HG03196 (cell line): ENCODE data around the gene TSC2.
"Not testable (repeated sequence)": the region's sequence is repeated elsewhere in the genome, so short reads cannot be mapped to it uniquely, and the experiment has no call there.

Experiments used
- ATAC-seq: cut with Tn5 transposase; IDR thresholded peaks from one replicate; pipeline ENCODE4 v1.9.1; 2021; ENCODE audit not compliant: unreplicated experiment

The TSC2 gene

GRCh38 chr16:2117960-2118722, 70.4 kb downstream of the TSC2 start:
- not testable (repeated sequence) for ATAC-seq

DNA sequence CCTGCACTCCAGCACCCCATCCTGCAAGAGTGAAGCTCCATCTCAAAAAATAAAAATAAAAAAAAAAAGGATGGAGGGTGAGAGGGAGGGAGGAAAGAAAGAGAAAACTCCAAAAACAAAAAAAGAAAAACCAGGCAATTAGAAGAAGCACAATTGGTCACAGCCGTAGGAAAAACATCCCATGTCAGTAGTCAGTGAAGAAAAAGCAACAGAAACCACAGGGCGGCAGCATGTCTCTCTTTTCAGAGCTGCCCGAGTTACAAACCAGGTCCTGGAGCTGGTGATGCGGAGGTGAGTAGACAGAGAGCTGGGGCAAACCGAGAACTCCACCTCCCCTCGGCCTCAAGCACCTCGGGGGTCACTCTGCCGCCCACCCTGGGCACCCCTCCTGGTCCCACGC, 73.5 kb downstream of the TSC2 start:
- not testable (repeated sequence) for ATAC-seq

GRCh38 chr16:2121853-2122252, 74.1 kb downstream of the TSC2 start:
- no peak for ATAC-seq

DNA sequence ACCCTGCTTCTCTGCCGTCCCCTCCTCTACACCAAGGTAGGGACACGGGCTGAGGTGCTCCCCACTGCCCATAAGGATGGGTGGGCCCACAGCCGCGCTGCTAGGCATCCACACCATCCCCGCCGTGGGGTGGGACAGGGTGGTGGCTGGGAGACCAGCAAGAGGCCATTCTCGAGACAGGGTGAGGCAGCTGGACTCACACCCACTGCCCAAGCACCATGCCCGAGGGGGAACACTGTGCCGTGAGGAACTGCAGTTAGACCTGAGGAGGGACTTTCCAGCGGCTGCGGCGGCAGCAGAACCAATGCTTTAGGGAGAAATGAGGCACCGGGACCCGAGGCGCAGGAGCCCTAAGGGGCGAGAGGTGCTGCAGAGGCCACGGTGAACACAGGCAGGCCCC, 74.6 kb downstream of the TSC2 start:
- no peak for ATAC-seq

DNA sequence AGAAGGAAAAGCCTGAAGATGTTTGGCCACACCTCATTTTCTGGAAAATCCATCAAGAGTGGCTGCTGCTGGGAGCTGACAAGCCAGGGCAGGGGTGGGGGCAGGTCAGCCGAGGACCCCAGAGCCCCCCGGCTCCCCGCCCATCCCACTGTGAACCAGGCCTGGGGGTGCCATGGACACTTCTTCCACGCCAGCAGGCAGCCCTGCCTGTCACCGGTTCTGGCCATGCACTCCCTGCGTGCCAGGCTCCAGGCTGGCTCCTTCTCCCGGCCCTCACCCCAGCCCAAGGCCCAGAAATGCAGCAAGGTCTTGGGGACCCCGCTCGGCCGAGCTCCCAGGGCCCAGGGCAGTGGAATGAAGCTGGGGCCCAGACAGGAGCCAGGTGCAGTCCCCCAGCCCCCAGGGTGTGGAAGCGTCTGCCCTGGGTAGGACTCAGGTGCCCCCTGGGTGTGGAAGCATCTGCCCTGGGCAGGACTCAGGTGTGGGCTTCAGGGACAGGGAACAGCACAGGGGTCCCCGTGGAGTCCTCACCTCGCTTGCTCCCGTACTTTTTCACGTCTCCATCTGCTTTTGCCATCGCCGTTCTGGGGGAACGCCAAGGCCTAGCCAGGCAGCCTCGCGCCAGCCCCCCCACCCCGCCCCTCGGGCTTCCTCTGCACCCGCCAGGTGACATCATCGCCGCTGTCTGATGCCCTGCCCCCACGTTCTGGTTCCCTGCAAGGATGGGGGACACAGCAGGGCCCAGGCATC, 75.3 kb downstream of the TSC2 start:
- ATAC-seq, result not testable (repeated sequence)

- ATAC-seq, result not testable (repeated sequence)
Observed at GRCh38 chr16:2123706-2124376, 76.1 kb downstream of the TSC2 start.

DNA sequence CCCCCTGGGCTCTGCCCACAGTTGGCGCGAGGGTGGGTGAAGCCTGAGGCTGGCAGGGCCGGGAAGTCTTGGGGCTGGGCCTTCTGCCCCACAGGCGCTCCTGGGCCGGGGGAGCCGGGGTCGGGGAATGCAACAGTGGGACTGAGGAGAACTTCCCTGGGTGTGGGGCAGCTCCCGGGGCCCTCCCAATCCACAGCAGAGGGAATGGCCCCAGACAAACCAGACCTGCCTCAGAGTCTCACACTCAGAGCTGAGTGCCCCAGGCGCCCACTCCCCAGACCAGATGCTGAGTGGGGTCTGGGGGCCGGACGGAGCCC, 76.5 kb downstream of the TSC2 start:
- ATAC-seq, result not testable (repeated sequence)

- not testable (repeated sequence) for ATAC-seq
Observed at GRCh38 chr16:2124694-2125444, 77.1 kb downstream of the TSC2 start.

- not testable (repeated sequence) for ATAC-seq
Observed at GRCh38 chr16:2125609-2126008, 77.8 kb downstream of the TSC2 start.

- not testable (repeated sequence) for ATAC-seq
Observed at GRCh38 chr16:2126161-2126743, 78.5 kb downstream of the TSC2 start.

DNA sequence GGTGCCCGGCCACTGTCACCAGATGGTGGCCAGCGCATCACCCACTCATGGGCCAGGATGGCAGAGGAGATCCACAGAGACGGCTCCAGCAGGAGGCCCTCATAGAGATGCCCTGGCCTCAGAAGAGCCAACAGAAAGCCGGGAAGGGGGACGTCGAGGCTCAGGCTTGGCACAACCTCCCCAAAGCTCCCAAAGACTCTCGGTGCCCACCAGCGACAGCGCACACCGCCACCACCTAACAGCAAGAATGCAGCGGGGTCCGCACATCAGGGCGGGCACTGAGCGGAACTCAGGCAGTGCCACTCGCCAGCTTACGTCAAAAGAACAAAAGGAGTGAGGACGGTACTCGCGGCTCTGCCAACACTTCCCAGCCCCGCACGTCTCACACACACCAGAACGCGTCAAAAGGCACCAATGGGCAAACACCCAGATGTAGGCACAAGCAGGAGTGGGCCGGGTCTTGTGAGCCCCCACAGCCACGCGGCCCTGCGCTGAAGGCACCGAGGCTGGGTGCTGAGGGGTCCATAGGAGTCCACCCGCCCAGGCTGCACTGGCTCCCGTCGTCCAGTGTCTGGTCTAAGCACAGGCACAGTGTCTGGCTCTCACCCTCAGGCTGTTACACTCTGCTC, 79.3 kb downstream of the TSC2 start:
- ATAC-seq, result not testable (repeated sequence)

DNA sequence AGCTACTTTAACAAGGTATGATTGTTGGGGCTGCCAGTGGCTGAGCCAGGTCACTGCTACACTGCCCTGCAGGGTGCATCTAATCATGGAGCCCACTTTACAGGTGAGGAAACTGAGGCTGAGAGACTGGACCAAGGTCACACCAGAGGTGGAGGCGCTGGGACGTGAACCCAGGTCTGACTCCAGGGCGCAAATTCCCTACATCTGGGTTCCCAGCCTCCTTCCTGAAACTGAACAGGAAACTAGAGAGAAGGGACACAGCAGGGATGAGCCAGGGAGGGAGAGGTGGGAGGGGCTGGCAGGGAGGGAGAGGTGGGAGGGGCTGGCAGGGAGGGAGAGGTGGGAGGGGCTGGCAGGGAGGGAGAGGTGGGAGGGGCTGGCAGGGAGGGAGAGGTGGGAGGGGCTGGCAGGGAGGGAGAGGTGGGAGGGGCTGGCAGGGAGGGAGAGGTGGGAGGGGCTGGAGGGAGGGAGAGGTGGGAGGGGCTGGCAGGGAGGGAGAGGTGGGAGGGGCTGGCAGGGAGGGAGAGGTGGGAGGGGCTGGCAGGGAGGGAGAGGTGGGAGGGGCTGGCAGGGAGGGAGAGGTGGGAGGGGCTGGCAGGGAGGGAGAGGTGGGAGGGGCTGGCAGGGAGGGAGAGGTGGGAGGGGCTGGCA, 80.0 kb downstream of the TSC2 start:
- ATAC-seq, result not testable (repeated sequence)

GRCh38 chr16:2129251-2129650, 81.5 kb downstream of the TSC2 start:
- not testable (repeated sequence) for ATAC-seq

DNA sequence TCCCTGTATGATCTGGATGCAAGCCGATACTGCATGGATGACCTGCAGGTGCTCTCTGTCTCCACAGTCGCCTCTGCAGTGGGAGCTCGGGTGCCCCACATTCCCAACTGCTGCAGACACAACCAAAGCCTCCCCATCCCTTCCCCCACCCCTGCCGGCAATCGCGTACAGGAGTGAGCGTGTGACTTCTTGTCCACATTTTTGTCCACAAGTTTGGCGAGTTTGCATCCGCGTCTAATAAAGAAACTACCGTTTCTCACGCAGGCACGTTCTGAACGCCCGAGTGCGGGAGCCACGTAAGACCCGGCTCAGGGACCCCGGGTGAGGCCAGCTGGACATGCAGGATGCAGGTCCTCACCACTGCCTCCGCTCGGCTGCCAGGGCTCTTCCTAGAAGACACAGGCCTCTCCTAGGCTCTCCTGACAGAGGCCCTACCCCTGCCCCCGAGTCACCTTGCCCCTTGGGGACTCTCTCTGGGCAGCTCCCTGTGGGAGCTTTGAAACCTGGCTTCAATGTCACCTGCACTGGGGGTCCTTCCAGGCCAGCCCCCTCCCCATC, 82.2 kb downstream of the TSC2 start:
- ATAC-seq, result not testable (repeated sequence)

DNA sequence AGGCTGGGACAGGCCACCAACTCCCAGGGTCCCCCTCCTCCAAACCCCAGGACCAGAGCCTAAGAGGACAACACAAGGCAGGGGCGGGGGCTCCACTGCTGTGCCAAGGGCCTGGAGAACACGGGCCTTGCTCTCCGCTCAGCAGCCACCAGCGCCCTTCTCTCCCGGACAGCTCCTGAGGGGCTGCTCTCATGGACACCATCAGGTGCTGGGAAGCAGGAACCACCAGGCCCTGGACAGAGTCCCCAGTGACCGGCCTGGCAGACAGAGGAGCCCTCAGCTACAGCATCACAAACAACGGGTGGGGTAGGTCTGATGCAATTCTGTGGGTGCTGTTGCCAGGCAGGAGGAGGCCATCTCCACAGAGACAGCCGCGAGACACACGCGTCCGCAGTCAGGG, 86.0 kb downstream of the TSC2 start:
- not testable (repeated sequence) for ATAC-seq

DNA sequence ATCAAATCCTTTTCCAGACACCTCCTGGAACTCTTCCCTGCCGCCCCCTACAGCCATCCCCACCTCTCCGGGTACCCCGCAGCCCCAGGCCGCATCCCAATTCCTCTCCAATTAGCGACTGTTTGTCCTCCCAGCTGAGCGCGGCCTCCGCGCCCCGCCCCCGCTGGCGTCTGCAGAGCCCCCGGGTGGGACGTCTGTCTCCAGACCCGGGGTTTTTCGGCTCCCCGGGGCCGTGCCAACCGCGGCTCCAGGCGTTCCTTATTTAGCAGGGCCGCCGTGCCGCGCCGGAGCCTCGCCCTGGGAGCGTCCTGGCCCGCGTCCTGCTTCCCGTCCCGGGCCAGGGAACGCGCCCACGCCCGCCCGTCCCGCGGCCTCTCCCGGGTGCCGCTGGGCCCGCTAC, 87.3 kb downstream of the TSC2 start:
- ATAC-seq, result not testable (repeated sequence)

GRCh38 chr16:2135770-2136490, 88.1 kb downstream of the TSC2 start, which contains the start of gene PKD1:
TSS of gene PKD1 (minus strand) at chr16:2135898. CDS start at chr16:2135689, 209 bp downstream.
- ATAC-seq, result not testable (repeated sequence)
